ENCODE data around the gene ABHD3.
"Not testable (repeated sequence)": the region's sequence is repeated elsewhere in the genome, so short reads cannot be mapped to it uniquely, and the experiment has no call there.

Gene ABHD3

GRCh38 chr18:21682371-21683051 lies 22.1 kb downstream of the ABHD3 start:
- peak overlapping the region; percentile 77 for H3K9ac ChIP-seq
- H3K9me3 ChIP-seq: no peaks in the 10 kb centered on the region
- peak overlapping the region; percentile 72 for H3K4me2 ChIP-seq
- TF ChIP-seq Cebpa-rat (IDR thresholded peaks at IDR 0.05): no peak
- no peaks in the 10 kb centered on the region for H4K20me1 ChIP-seq
- no peaks in the 10 kb centered on the region for H3K27me3 ChIP-seq
- peak overlapping the region; percentile 53 for H3K4me3 ChIP-seq
- peak overlapping the region; percentile 77 for H3K27ac ChIP-seq
- H3K4me1 ChIP-seq: peaks cover 57% of the 10 kb centered on the region
- H3K36me3 ChIP-seq: peaks cover 38% of the 10 kb centered on the region; the same call in 1 of the 2 replicates

DNA sequence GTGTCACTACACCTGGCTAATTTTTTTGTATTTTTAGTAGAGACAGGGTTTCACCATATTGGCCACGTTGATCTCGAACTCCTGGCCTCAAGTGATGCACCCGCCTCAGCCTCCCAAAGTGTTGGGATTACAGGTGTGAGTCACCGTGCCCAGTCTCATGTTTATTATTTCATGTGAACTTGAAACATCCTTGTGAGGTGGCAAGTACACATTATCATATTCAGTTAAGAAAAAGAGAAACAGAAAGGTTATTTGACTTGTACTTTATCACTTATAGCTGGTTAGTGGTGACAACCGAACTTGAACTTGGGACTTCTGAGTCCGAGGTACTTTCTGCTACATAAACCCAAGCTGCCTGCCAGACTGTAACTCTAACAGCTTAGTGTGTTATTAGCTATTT lies 24.4 kb downstream of the ABHD3 start:
- H3K4me3 ChIP-seq: no peak overlapping the region
- H3K36me3 ChIP-seq: peaks cover 34% of the 10 kb centered on the region; the same call in 1 of the 2 replicates
- peaks cover 37% of the 10 kb centered on the region for H3K4me1 ChIP-seq
- H3K27ac ChIP-seq: no peak overlapping the region
- no peaks in the 10 kb centered on the region for H3K9me3 ChIP-seq
- no peak overlapping the region for H3K9ac ChIP-seq
- no peak for TF ChIP-seq Cebpa-rat (IDR thresholded peaks at IDR 0.05)
- no peaks in the 10 kb centered on the region for H4K20me1 ChIP-seq
- no peaks in the 10 kb centered on the region for H3K27me3 ChIP-seq
- no peak overlapping the region for H3K4me2 ChIP-seq

DNA sequence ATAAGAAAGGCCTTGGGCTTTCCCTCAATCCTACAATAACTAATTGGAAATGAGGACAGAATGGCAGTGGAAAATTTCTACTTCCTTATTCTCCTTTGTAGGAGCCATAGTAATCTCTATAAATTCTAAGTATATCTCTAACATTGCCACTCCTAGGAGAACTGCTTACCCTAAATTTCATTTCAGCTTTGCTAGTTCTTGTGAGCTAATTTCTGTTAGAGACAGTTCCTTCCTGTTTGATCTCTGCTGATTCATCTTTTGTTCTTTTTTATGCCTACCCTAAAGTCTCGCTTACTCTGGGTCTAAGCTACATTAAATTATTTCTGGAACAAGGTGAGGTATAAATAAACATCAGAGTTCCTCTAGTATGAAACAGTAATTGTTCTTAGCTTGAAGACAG lies 25.7 kb downstream of the ABHD3 start:
- no peak for TF ChIP-seq Cebpa-rat (IDR thresholded peaks at IDR 0.05)
- Histone ChIP-seq H3K4me1 (peaks cover 31% of the 10 kb centered on the region), H3K27ac (peak overlapping the region; percentile 12; the same call in 1 of the 2 replicates), H3K27me3 (no peaks in the 10 kb centered on the region), H3K4me2 (peak overlapping the region; percentile 39), H3K9ac (no peak overlapping the region), H3K36me3 (peaks cover 34% of the 10 kb centered on the region; the same call in 1 of the 2 replicates), H4K20me1 (no peaks in the 10 kb centered on the region), H3K9me3 (no peaks in the 10 kb centered on the region), H3K4me3 (no peak overlapping the region)

DNA sequence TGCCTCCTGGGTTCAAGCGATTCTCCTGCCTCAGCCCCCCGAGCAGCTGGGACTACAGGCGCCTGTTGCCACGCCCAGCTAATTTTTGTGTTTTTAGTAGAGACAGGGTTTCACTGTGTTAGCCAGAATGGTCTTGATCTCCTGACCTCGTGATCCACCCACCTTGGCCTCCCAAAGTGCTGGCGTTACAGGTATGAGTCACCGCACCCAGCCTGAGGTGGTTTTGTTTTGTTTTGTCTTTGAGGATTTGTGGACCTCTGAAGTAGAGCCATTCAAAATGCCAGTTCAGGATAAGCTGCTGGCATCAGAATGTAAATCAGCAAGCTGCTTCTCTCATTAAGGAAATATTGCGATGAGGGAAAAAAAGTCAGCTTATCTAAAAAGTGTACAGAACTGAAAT lies 29.2 kb downstream of the ABHD3 start:
- H3K9ac ChIP-seq, H4K20me1 ChIP-seq, H3K27ac ChIP-seq, H3K4me3 ChIP-seq, H3K9me3 ChIP-seq, H3K4me2 ChIP-seq, H3K27me3 ChIP-seq: not testable (repeated sequence)
- Histone ChIP-seq H3K4me1 (peaks cover 12% of the 10 kb centered on the region), H3K36me3 (peaks cover 40% of the 10 kb centered on the region)

DNA sequence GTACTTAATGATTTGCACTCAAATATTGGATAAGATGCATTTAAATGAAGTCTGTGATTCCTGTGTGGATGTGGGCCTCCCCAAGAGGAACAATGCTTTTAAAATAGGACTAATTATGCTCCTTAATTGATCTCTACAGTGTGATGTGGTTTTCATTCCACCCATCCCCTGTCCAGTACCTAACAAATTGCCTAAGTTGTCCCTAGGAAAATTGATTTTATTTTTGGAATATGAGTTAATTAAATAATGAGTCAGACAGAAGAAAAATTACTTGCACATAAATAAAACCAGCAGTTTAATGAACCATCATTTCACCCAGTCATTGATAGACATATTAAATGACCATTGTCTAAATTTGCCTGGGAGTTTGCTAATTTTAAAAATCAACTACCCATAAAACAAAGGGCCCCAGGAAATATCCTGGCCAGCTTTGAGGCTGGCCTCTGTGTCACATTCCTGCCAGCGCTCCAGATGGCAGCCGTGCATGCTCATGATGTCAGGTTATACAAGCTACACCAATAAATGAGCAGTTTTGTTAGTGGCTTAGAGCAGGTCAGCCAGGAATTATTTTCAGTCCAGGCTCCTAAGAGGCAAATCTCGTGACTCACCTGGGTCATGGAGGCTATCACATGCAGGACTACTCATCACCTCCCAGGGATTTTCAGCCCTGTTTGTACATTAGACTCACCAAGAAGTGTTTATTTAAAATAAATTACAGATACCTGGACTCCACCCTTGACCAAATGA lies 31.9 kb downstream of the ABHD3 start:
- Histone ChIP-seq H3K27me3 (no peaks in the 10 kb centered on the region), H3K4me2 (no peak overlapping the region), H3K36me3 (peaks cover 29% of the 10 kb centered on the region), H4K20me1 (no peaks in the 10 kb centered on the region), H3K4me1 (no peaks in the 10 kb centered on the region), H3K27ac (no peak overlapping the region), H3K9ac (no peak overlapping the region), H3K4me3 (no peak overlapping the region), H3K9me3 (no peaks in the 10 kb centered on the region)
- no peak for TF ChIP-seq Cebpa-rat (IDR thresholded peaks at IDR 0.05)

GRCh38 chr18:21669736-21670285 lies 34.8 kb downstream of the ABHD3 start:
- no peak for TF ChIP-seq Cebpa-rat (IDR thresholded peaks at IDR 0.05)
- H3K4me3 ChIP-seq: no peak overlapping the region
- no peaks in the 10 kb centered on the region for H4K20me1 ChIP-seq
- H3K27me3 ChIP-seq: no peaks in the 10 kb centered on the region
- H3K9ac ChIP-seq: no peak overlapping the region
- peaks cover 28% of the 10 kb centered on the region; the same call in 1 of the 2 replicates for H3K36me3 ChIP-seq
- H3K9me3 ChIP-seq: no peaks in the 10 kb centered on the region
- H3K27ac ChIP-seq: no peak overlapping the region
- no peak overlapping the region for H3K4me2 ChIP-seq
- no peaks in the 10 kb centered on the region for H3K4me1 ChIP-seq

DNA sequence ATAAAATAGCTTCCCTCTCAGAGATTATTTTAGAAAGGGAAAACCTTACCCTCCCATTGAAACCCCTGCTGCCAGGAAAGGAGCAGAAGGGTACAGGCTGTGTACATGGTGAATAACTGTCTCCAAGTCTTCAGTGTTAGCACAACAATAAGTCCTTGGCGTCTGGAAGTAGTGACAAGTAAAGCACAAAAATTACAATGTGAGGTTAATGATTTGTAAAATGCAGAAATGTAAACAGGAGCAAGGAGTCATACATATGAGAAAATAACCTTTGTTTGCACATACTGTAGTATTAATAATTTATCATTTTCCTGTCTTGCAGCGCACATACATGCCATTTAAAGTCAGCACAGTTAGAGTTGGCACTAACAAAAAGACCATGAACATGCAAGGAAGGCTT lies 40.5 kb downstream of the ABHD3 start:
- Histone ChIP-seq H3K27me3 (no peaks in the 10 kb centered on the region), H3K9ac (no peak overlapping the region), H3K36me3 (peaks cover 23% of the 10 kb centered on the region), H3K9me3 (no peaks in the 10 kb centered on the region), H3K4me3 (no peak overlapping the region), H3K27ac (no peak overlapping the region), H3K4me2 (no peak overlapping the region), H3K4me1 (no peaks in the 10 kb centered on the region), H4K20me1 (no peaks in the 10 kb centered on the region)
- TF ChIP-seq Cebpa-rat (IDR thresholded peaks at IDR 0.05): no peak

- Histone ChIP-seq H3K4me3 (no peak overlapping the region), H3K36me3 (peaks cover 28% of the 10 kb centered on the region), H3K27ac (no peak overlapping the region), H3K4me2 (no peak overlapping the region), H4K20me1 (no peaks in the 10 kb centered on the region), H3K4me1 (no peaks in the 10 kb centered on the region), H3K27me3 (no peaks in the 10 kb centered on the region), H3K9ac (no peak overlapping the region), H3K9me3 (no peaks in the 10 kb centered on the region)
- TF ChIP-seq Cebpa-rat (IDR thresholded peaks at IDR 0.05): no peak
Observed at GRCh38 chr18:21663578-21663977, 41.0 kb downstream of the ABHD3 start.

GRCh38 chr18:21662581-21662980 lies 42.0 kb downstream of the ABHD3 start:
- Histone ChIP-seq H4K20me1 (no peaks in the 10 kb centered on the region), H3K27ac (no peak overlapping the region), H3K9ac (no peak overlapping the region), H3K4me1 (no peaks in the 10 kb centered on the region), H3K27me3 (no peaks in the 10 kb centered on the region), H3K36me3 (peaks cover 28% of the 10 kb centered on the region), H3K4me2 (no peak overlapping the region), H3K9me3 (no peaks in the 10 kb centered on the region), H3K4me3 (no peak overlapping the region)
- TF ChIP-seq Cebpa-rat (IDR thresholded peaks at IDR 0.05): no peak

- Histone ChIP-seq H3K4me3 (no peak overlapping the region), H3K4me1 (no peaks in the 10 kb centered on the region), H3K27ac (no peak overlapping the region), H3K4me2 (no peak overlapping the region), H4K20me1 (no peaks in the 10 kb centered on the region), H3K36me3 (peaks cover 36% of the 10 kb centered on the region), H3K9ac (no peak overlapping the region), H3K9me3 (no peaks in the 10 kb centered on the region), H3K27me3 (no peaks in the 10 kb centered on the region)
- TF ChIP-seq Cebpa-rat (IDR thresholded peaks at IDR 0.05): no peak
Observed at GRCh38 chr18:21660078-21660477, 44.5 kb downstream of the ABHD3 start.

Measured in BLaER1 (cell line).